HepG2 (cell line): ENCODE data around the gene CD7. TPM values are rescaled to one million over a fixed set of nuclear protein-coding genes. Genes with fewer than 3 reads are reported as not detected.
A peak's percentile ranks its signal among the peaks of the same experiment; 100 is the strongest.

ENCODE experiments used
- ATAC-seq: fragments of 200-7000 bp; cut with Tn5 transposase; 3 replicates; pipeline ENCODE4 v1.9.1; 2020; ENCODE audit warnings: mild to moderate bottlenecking, moderate library complexity
- BruUV-seq: library from RNA; stranded (reverse); fragments of 400-500 nt; replicated peaks from 2 replicates; lab custom pipeline; 2021; lab: Mats Ljungman, UMichigan
- CTCF ChIA-PET: fragments of 300-600 bp; formaldehyde crosslinking; extraction: SDS; loops from one replicate; lab custom pipeline; 2021; ENCODE audit warnings: low total read pairs, inconsistent platforms, low intra/inter-chr PET ratio; lab: Yijun Ruan, JAX
- POLR2A ChIA-PET: fragments of 350-600 bp; sonication (Branson Sonifier 250); formaldehyde crosslinking; loops from one replicate; lab custom pipeline; 2020; ENCODE audit warnings: antibody characterized with exemption, inconsistent platforms; lab: Yijun Ruan, JAX
- DNase-seq: peaks from one replicate; pipeline ENCODE4 v3.0.0-alpha.2; 2015; ENCODE audit warnings: low spot score
- FAIRE-seq: peaks from 3 replicates; lab custom pipeline; 2011; peaks lifted over from hg19 to GRCh38; lab: Jason Lieb, UNC
- H2AFZ ChIP-seq: one replicate; pipeline ENCODE4 v1.6.1; 2011; ENCODE audit warnings: low read length, inconsistent platforms
- H3K27ac ChIP-seq: fragments of 300-600 bp; 3 replicates; pipeline ENCODE4 v1.8.0; 2011; ENCODE audit warnings: mixed run types, mild to moderate bottlenecking, mixed read lengths, low read length, inconsistent platforms; ENCODE audit not compliant: insufficient read depth; ENCODE audit errors: extremely low read length
- H3K27me3 ChIP-seq, 2 experiments: fragments of 200-600 bp in 1 of 2; 2 replicates in 1 of 2; 3 replicates in 1 of 2; pipeline versions ENCODE4 v1.6.0 to v1.8.0; 2011; ENCODE audit warnings: low read length in 2 of 2, mild to moderate bottlenecking in 2 of 2, moderate library complexity in 2 of 2, inconsistent platforms in 1 of 2; ENCODE audit not compliant: insufficient read depth in 2 of 2, control insufficient read depth in 1 of 2
- H3K36me3 ChIP-seq, 2 experiments: fragments of 200-600 bp in 1 of 2; replicated peaks in 1 of 2; 2 replicates in 1 of 2; 3 replicates in 1 of 2; pipeline versions ENCODE4 v1.5.1 to v1.8.0; 2011; ENCODE audit warnings: low read length in 2 of 2, inconsistent platforms in 1 of 2; ENCODE audit not compliant: insufficient read depth in 2 of 2, control insufficient read depth in 1 of 2
- H3K4me1 ChIP-seq: 2 replicates; pipeline ENCODE4 v1.5.1; 2012; ENCODE audit warnings: low read length, inconsistent platforms; ENCODE audit not compliant: insufficient read depth
- H3K4me2 ChIP-seq: 2 replicates; pipeline ENCODE4 v1.6.0; 2011; ENCODE audit warnings: low read depth, low read length, inconsistent platforms
- H3K4me3 ChIP-seq, 3 experiments: fragments of 200-600 bp in 1 of 3; sonication (generic), shearing (Covaris generic) in 1 of 3; replicated peaks in 1 of 3; 2 replicates each; pipeline ENCODE4 v1.5.1; 2011 to 2016; ENCODE audit warnings: low read length in 3 of 3, inconsistent platforms in 2 of 3, low read depth in 2 of 3, mild to moderate bottlenecking in 2 of 3, control low read depth in 1 of 3, mixed read lengths in 1 of 3; ENCODE audit not compliant: insufficient read depth in 1 of 3
- H3K79me2 ChIP-seq: one replicate; pipeline ENCODE4 v1.6.1; 2011; ENCODE audit warnings: low read length, inconsistent platforms; ENCODE audit not compliant: insufficient read depth
- H3K9ac ChIP-seq: 2 replicates; pipeline ENCODE4 v1.6.0; 2011; ENCODE audit warnings: mild to moderate bottlenecking, low read depth, low read length, inconsistent platforms; ENCODE audit not compliant: insufficient read depth
- H3K9me3 ChIP-seq: 2 replicates; pipeline ENCODE4 v1.5.1; 2012; ENCODE audit warnings: mild to moderate bottlenecking, low read length
- H4K20me1 ChIP-seq: 2 replicates; pipeline ENCODE4 v1.6.0; 2011; ENCODE audit warnings: inconsistent platforms, mild to moderate bottlenecking, low read length, moderate library complexity; ENCODE audit not compliant: insufficient read depth
- AGO2 ChIP-seq: fragments of 200-400 bp; formaldehyde crosslinking; optimal IDR thresholded peaks from 2 replicates; pipeline ENCODE3; 2017; ENCODE audit warnings: mild to moderate bottlenecking, low read depth, low read length, moderate library complexity
- CREB3 ChIP-seq: sonication (generic); formaldehyde crosslinking; IDR thresholded peaks from 2 replicates; pipeline ENCODE4 v1.5.0; 2020; ENCODE audit warnings: missing genetic modification reagents
- HNF1B ChIP-seq: sonication (generic); formaldehyde crosslinking; IDR thresholded peaks from 2 replicates; pipeline ENCODE4 v1.5.1; 2020; ENCODE audit warnings: mild to moderate bottlenecking, moderate library complexity, missing genetic modification reagents
- HOXA3 ChIP-seq: sonication (generic); formaldehyde crosslinking; IDR thresholded peaks from 2 replicates; pipeline ENCODE4 v1.5.0; 2020; ENCODE audit warnings: missing genetic modification reagents
- KLF13 ChIP-seq: sonication (generic); formaldehyde crosslinking; IDR thresholded peaks from 2 replicates; pipeline ENCODE4 v1.4.0; 2020; ENCODE audit warnings: mild to moderate bottlenecking, missing genetic modification reagents
- NR2C2 ChIP-seq: sonication (generic); formaldehyde crosslinking; IDR thresholded peaks from 2 replicates; pipeline ENCODE4 v1.4.0; 2020; ENCODE audit warnings: missing genetic modification reagents, mild to moderate bottlenecking, moderate library complexity, borderline replicate concordance
- ZMYM2 ChIP-seq: sonication (generic); formaldehyde crosslinking; IDR thresholded peaks from 2 replicates; pipeline ENCODE4 v1.8.0; 2022; ENCODE audit warnings: mild to moderate bottlenecking, missing genetic modification reagents
- WGBS: methylation state at CpG from one replicate; pipeline ENCODE4 v1.1.6; 2017; ENCODE audit warnings: low lambda C conversion rate; 5-methylcytosine and 5-hydroxymethylcytosine counted together
- in situ Hi-C: cut with HindIII; loops from 2 replicates; pipeline ENCODE4 v1.10.0; 2017; ENCODE audit warnings: low pct_unique_long_range_greater_than_20kb; ENCODE audit not compliant: extremely low pct_ligation_motif_present
- intact Hi-C: fragments of 100-400 bp; cut with micrococcal nuclease; formaldehyde crosslinking; loops from one replicate; pipeline ENCODE4 v1.10.0; 2022; ENCODE audit not compliant: unreplicated experiment
- polyA plus RNA-seq, 8 experiments: library from polyadenylated mRNA; depleted of rRNA in 3 of 8; stranded (reverse) in 7 of 8; unstranded in 1 of 8; fragments of >200 nt; fragmentation: Illumina TruSeq in 4 of 8; extraction: Trizol in 4 of 8; gene quantifications; 2 replicates each; pipeline versions ENCODE4 v1.2.1 to v1.2.3, GENCODE V29; 2011 to 2016; ENCODE audit warnings: low read depth in 4 of 8, missing spikeins in 1 of 8, mixed read lengths in 1 of 8; ENCODE audit not compliant: insufficient read depth in 1 of 8
- total RNA-seq, 5 experiments: library from RNA; depleted of rRNA; stranded (reverse); fragments of >200 nt; fragmentation: Illumina TruSeq; extraction: Trizol; gene quantifications; 2 replicates each; pipeline ENCODE4 v1.2.3, GENCODE V29; 2016; ENCODE audit warnings: low read depth in 1 of 5
- TF ChIP-seq, protein P1 (sequence below): sonication (generic); formaldehyde crosslinking; conservative IDR thresholded peaks from 2 replicates; pipeline ENCODE4 v1.4.0; 2020; ENCODE audit warnings: missing genetic modification reagents
- TF ChIP-seq, protein P2 (sequence below): sonication (generic); formaldehyde crosslinking; IDR thresholded peaks from 2 replicates; pipeline ENCODE4 v1.5.0; 2020; ENCODE audit warnings: missing genetic modification reagents

Gene CD7
- total and polyA plus RNA-seq, 2 of the 13 experiments (the other 11 are each of a cell fraction or from before 2014, with no cell fraction given), result 67.6 to 76.4 TPM

GRCh38 chr17:82322526-82323453 is 5.4 kb upstream of the CD7 start:
- Histone ChIP-seq H3K36me3 (no peaks in the 10 kb centered on the region), H3K9me3 (no peaks in the 10 kb centered on the region), H3K27me3 (no peaks in the 10 kb centered on the region), H3K4me1 (peaks cover 90% of the 10 kb centered on the region), H3K79me2 (no peaks in the 10 kb centered on the region), H3K4me2 (no peak overlapping the region), H3K9ac (no peak overlapping the region), H2AFZ (no peak overlapping the region), H4K20me1 (no peaks in the 10 kb centered on the region), H3K27ac (no peak overlapping the region), H3K4me3 (no peak overlapping the region)
- POLR2A ChIA-PET, result interaction anchor here (1.2 to 20.8 kb wide), 3 partner anchors 22 to 31 kb away, joined by 7 to 270 read pairs (median 54); no protein-coding TSS in a partner anchor
- DNase-seq, result no peak
- intact Hi-C loops, result no loop called here
- CTCF ChIA-PET, result interaction anchor here (3.1 kb wide), 1 partner anchor 22 kb away, joined by 26 read pairs; no protein-coding TSS in a partner anchor
- no TSS peak for BruUV-seq
- WGBS, result 92% methylated on average over 28 of the region's 28 CpGs
- in situ Hi-C loops, result loop anchor here (5.0 kb wide), 1 partner anchor 80 kb away; no protein-coding TSS in a partner anchor
- no peak for TF ChIP-seq KLF13 (CRISPR knock-in tag)
- TF ChIP-seq AGO2, result peak; percentile 21
- ATAC-seq, result no peak
- FAIRE-seq, result no peak

- ChIA-PET CTCF (interaction anchor here (0.7 to 3.1 kb wide), 3 partner anchors 22 to 77 kb away, joined by 3 to 26 read pairs (median 13); no protein-coding TSS in a partner anchor), POLR2A (interaction anchor here (1.5 to 20.8 kb wide), 3 partner anchors 9 to 30 kb away, joined by 3 to 270 read pairs (median 54); no protein-coding TSS in a partner anchor)
- in situ Hi-C loops (loop anchor here (5.0 kb wide), 1 partner anchor 80 kb away; no protein-coding TSS in a partner anchor), intact Hi-C loops (loop anchor here (1.0 to 2.0 kb wide), 2 partner anchors 21 to 78 kb away; no protein-coding TSS in a partner anchor)
- Histone ChIP-seq H3K4me1 (peaks cover 90% of the 10 kb centered on the region), H3K27me3 (no peaks in the 10 kb centered on the region), H3K9ac (no peak overlapping the region), H3K27ac (no peak overlapping the region), H3K36me3 (no peaks in the 10 kb centered on the region), H3K79me2 (no peaks in the 10 kb centered on the region), H3K9me3 (no peaks in the 10 kb centered on the region), H3K4me3 (peak overlapping the region in 1 of 3 experiments; percentile 71; a peak in 2 of 6 replicates), H3K4me2 (peak overlapping the region; percentile 81), H4K20me1 (no peaks in the 10 kb centered on the region), H2AFZ (no peak overlapping the region)
- 75% methylated on average over 9 of the region's 21 CpGs for WGBS
- DNase-seq (no peak), FAIRE-seq (no peak), ATAC-seq (no peak)
- BruUV-seq, result no TSS peak
- TF ChIP-seq, protein P1, sequence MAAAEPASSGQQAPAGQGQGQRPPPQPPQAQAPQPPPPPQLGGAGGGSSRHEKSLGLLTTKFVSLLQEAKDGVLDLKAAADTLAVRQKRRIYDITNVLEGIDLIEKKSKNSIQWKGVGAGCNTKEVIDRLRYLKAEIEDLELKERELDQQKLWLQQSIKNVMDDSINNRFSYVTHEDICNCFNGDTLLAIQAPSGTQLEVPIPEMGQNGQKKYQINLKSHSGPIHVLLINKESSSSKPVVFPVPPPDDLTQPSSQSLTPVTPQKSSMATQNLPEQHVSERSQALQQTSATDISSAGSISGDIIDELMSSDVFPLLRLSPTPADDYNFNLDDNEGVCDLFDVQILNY (CRISPR knock-in tag), result no peak
- TF ChIP-seq ZMYM2 (CRISPR knock-in tag) (no peak), HNF1B (CRISPR knock-in tag) (0 out of 2 replicates have a peak, but pooled peaks have one; percentile 6), HOXA3 (CRISPR knock-in tag) (no peak), NR2C2 (no peak), CREB3 (CRISPR knock-in tag) (no peak)
- TF ChIP-seq, protein P2, sequence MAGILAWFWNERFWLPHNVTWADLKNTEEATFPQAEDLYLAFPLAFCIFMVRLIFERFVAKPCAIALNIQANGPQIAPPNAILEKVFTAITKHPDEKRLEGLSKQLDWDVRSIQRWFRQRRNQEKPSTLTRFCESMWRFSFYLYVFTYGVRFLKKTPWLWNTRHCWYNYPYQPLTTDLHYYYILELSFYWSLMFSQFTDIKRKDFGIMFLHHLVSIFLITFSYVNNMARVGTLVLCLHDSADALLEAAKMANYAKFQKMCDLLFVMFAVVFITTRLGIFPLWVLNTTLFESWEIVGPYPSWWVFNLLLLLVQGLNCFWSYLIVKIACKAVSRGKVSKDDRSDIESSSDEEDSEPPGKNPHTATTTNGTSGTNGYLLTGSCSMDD (CRISPR knock-in tag), result no peak
Observed at GRCh38 chr17:82321947-82322466, 4.6 kb upstream of the CD7 start.
